Neural progenitor cell (in vitro differentiated cells): ENCODE measurements around the gene PITRM1. TPM values are rescaled to one million over a fixed set of nuclear protein-coding genes. Genes with fewer than 3 reads are reported as not detected.

Source experiments
- DNase-seq: peaks from one replicate; pipeline ENCODE4 v3.0.0-alpha.2; 2016; ENCODE audit warnings: low spot score
- H2AFZ ChIP-seq: fragments of 200-600 bp; sonication (generic); replicated peaks from 2 replicates; pipeline ENCODE4 v1.6.1; 2016; ENCODE audit warnings: antibody characterized with exemption
- H3F3A ChIP-seq: fragments of 200-600 bp; sonication (generic); 2 replicates; pipeline ENCODE4 v1.6.1; 2016; ENCODE audit warnings: antibody characterized with exemption, low read depth
- H3K27ac ChIP-seq: fragments of 200-600 bp; sonication (generic); 2 replicates; pipeline ENCODE4 v1.5.1; 2016; ENCODE audit warnings: mild to moderate bottlenecking
- H3K27me3 ChIP-seq: fragments of 200-600 bp; sonication (generic); 2 replicates; pipeline ENCODE4 v1.6.1; 2016; ENCODE audit warnings: mild to moderate bottlenecking, moderate library complexity
- H3K36me3 ChIP-seq: fragments of 200-600 bp; sonication (generic); 2 replicates; pipeline ENCODE4 v1.5.1; 2016
- H3K4me1 ChIP-seq: fragments of 200-600 bp; sonication (generic); 2 replicates; pipeline ENCODE4 v1.6.1; 2016; ENCODE audit warnings: mixed run types
- H3K4me2 ChIP-seq: fragments of 200-600 bp; sonication (generic); 2 replicates; pipeline ENCODE4 v1.6.1; 2016
- H3K4me3 ChIP-seq: fragments of 200-600 bp; sonication (generic); 2 replicates; pipeline ENCODE4 v1.5.1; 2016
- H3K79me2 ChIP-seq: fragments of 200-600 bp; sonication (generic); 2 replicates; pipeline ENCODE4 v1.6.1; 2016; ENCODE audit warnings: low read depth
- H3K9ac ChIP-seq: fragments of 200-600 bp; sonication (generic); 2 replicates; pipeline ENCODE4 v1.6.1; 2016
- H3K9me3 ChIP-seq: fragments of 200-600 bp; sonication (generic); 2 replicates; pipeline ENCODE4 v1.5.1; 2016; ENCODE audit warnings: low read depth
- H4K20me1 ChIP-seq: fragments of 200-600 bp; sonication (generic); 2 replicates; pipeline ENCODE4 v1.6.1; 2016; ENCODE audit warnings: low read depth
- H3K27ac Mint-ChIP-seq: 3 replicates; pipeline ENCODE4 v1.8.0; 2021; ENCODE audit warnings: mixed read lengths
- H3K27me3 Mint-ChIP-seq: 2 replicates; pipeline ENCODE4 v1.8.0; 2022; ENCODE audit warnings: low read depth, mild to moderate bottlenecking, inconsistent platforms, moderate library complexity, mixed read lengths; ENCODE audit not compliant: insufficient read depth
- H3K36me3 Mint-ChIP-seq: 3 replicates; pipeline ENCODE4 v1.8.0; 2021; ENCODE audit warnings: mixed read lengths
- H3K4me1 Mint-ChIP-seq: 3 replicates; pipeline ENCODE4 v1.8.0; 2021; ENCODE audit warnings: mixed read lengths
- H3K4me3 Mint-ChIP-seq: 3 replicates; pipeline ENCODE4 v1.8.0; 2021; ENCODE audit warnings: mild to moderate bottlenecking, moderate library complexity, mixed read lengths
- H3K9me3 Mint-ChIP-seq: 3 replicates; pipeline ENCODE4 v1.8.0; 2020; ENCODE audit warnings: mixed read lengths
- EZH2 ChIP-seq: fragments of 200-600 bp; sonication (generic); IDR thresholded peaks from 2 replicates; pipeline ENCODE4 v1.6.1; 2017; ENCODE audit warnings: antibody characterized with exemption, mild to moderate bottlenecking, moderate library complexity
- EZH2phosphoT487 ChIP-seq: fragments of 200-600 bp; sonication (generic); IDR thresholded peaks from 2 replicates; pipeline ENCODE4 v1.6.1; 2017; ENCODE audit warnings: antibody characterized with exemption
- total RNA-seq: library from RNA; depleted of rRNA; stranded (reverse); fragments of >200 nt; gene quantifications from 2 replicates; pipeline ENCODE4 v1.2.3, GENCODE V29; 2015; ENCODE audit warnings: low replicate concordance
- TF ChIP-seq, protein P1 (sequence below): fragments of 200-600 bp; sonication (generic); IDR thresholded peaks from 2 replicates; pipeline ENCODE4 v1.5.1; 2017; ENCODE audit warnings: antibody characterized with exemption, mild to moderate bottlenecking

PITRM1 gene
- total RNA-seq, 1 donor from 2014 or later, result 38.0 TPM

DNA sequence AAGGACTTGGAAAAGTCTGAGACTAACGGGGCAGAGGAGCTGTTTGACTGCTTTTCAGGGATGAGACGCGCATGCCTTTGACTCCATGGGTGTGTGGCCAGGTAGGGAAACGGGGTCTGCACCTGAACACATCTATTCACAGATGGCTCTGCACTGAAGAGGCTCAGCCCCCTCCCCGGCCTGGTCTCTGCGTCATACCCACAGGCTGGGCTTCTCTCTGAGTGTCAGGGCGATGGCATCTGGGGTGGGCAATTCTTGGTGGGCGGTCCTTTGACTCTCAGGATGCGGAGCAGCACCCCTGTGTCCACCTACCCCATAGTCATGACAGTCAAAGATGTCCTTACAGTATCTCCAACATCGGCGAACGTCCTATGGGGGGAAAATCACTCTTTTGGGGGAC is 82.2 kb downstream of the PITRM1 start:
- Histone ChIP-seq H3K4me1 (peaks cover 20% of the 10 kb centered on the region), H3K36me3 (no peaks in the 10 kb centered on the region), H3K9me3 (no peaks in the 10 kb centered on the region), H3K79me2 (peaks cover 41% of the 10 kb centered on the region), H3F3A (peaks cover 4% of the 10 kb centered on the region), H3K4me3 (no peak overlapping the region), H3K4me2 (peak overlapping the region; percentile 8), H4K20me1 (no peaks in the 10 kb centered on the region), H3K27me3 (no peaks in the 10 kb centered on the region), H3K9ac (no peak overlapping the region), H2AFZ (no peak overlapping the region), H3K27ac (no peak overlapping the region)
- Mint-ChIP-seq H3K9me3 (no peaks in the 10 kb centered on the region), H3K4me3 (no peak overlapping the region), H3K36me3 (peaks cover 12% of the 10 kb centered on the region), H3K4me1 (peaks cover 29% of the 10 kb centered on the region), H3K27me3 (peaks cover 7% of the 10 kb centered on the region), H3K27ac (no peak overlapping the region)
- no peak for DNase-seq
- TF ChIP-seq, protein P1, sequence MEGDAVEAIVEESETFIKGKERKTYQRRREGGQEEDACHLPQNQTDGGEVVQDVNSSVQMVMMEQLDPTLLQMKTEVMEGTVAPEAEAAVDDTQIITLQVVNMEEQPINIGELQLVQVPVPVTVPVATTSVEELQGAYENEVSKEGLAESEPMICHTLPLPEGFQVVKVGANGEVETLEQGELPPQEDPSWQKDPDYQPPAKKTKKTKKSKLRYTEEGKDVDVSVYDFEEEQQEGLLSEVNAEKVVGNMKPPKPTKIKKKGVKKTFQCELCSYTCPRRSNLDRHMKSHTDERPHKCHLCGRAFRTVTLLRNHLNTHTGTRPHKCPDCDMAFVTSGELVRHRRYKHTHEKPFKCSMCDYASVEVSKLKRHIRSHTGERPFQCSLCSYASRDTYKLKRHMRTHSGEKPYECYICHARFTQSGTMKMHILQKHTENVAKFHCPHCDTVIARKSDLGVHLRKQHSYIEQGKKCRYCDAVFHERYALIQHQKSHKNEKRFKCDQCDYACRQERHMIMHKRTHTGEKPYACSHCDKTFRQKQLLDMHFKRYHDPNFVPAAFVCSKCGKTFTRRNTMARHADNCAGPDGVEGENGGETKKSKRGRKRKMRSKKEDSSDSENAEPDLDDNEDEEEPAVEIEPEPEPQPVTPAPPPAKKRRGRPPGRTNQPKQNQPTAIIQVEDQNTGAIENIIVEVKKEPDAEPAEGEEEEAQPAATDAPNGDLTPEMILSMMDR, result no peak
- TF ChIP-seq EZH2, result no peak
- no peak for TF ChIP-seq EZH2phosphoT487

Other genes with a start within 250 kb of the PITRM1 start
- gene PFKP, start 105.2 kb downstream of the PITRM1 start, total RNA-seq, result 55.2 and 71.2 TPM in 2 replicates